Measurements from ENCODE around the gene MEA1.
A peak's percentile ranks its signal among the peaks of the same experiment; 100 is the strongest.
"Not testable (repeated sequence)": the region's sequence is repeated elsewhere in the genome, so short reads cannot be mapped to it uniquely, and the experiment has no call there.

MEA1 gene

GRCh38 chr6:43041475-43041874, 27.7 kb upstream of the MEA1 start:
- intact Hi-C loops (cut with DNase I); DNase-seq: not testable (repeated sequence)

- DNase-seq = no peak
- intact Hi-C loops (cut with DNase I) = no loop called here
Observed at GRCh38 chr6:43040542-43041257, 27.0 kb upstream of the MEA1 start.

GRCh38 chr6:43038727-43039126, 25.0 kb upstream of the MEA1 start:
- no peak for DNase-seq
- intact Hi-C loops (cut with DNase I) = no loop called here

GRCh38 chr6:43037706-43038105, 24.0 kb upstream of the MEA1 start:
- intact Hi-C loops (cut with DNase I) = no loop called here
- DNase-seq = no peak

GRCh38 chr6:43037197-43037596, 23.5 kb upstream of the MEA1 start:
- intact Hi-C loops (cut with DNase I) = no loop called here
- no peak for DNase-seq

GRCh38 chr6:43036712-43037111, 23.0 kb upstream of the MEA1 start:
- DNase-seq = peak in 22 of 42 donors; percentile 14 to 76 (median 48)
- intact Hi-C loops (cut with DNase I) = no loop called here

GRCh38 chr6:43035495-43036194, 21.9 kb upstream of the MEA1 start:
- no peak for DNase-seq
- intact Hi-C loops (cut with DNase I) = no loop called here

GRCh38 chr6:43034190-43034525, 20.4 kb upstream of the MEA1 start:
- no peak for DNase-seq
- intact Hi-C loops (cut with DNase I) = no loop called here

GRCh38 chr6:43033496-43034189, 19.9 kb upstream of the MEA1 start:
- no peak for DNase-seq
- intact Hi-C loops (cut with DNase I) = no loop called here

GRCh38 chr6:43032326-43032725, 18.6 kb upstream of the MEA1 start:
- intact Hi-C loops (cut with DNase I) = no loop called here
- no peak for DNase-seq

GRCh38 chr6:43029120-43029519, 15.4 kb upstream of the MEA1 start:
- intact Hi-C loops (cut with DNase I) = no loop called here
- DNase-seq = no peak

GRCh38 chr6:43026365-43026764, 12.6 kb upstream of the MEA1 start:
- intact Hi-C loops (cut with DNase I) = no loop called here
- no peak for DNase-seq

GRCh38 chr6:43024436-43024835, 10.7 kb upstream of the MEA1 start:
- intact Hi-C loops (cut with DNase I) = no loop called here

GRCh38 chr6:43021270-43022047, 7.7 kb upstream of the MEA1 start, which contains the start of gene RRP36:
Gene RRP36, plus strand, starts transcription at chr6:43021623. Its CDS starts 32 bp downstream, at chr6:43021655.
- DNase-seq = peak; percentile 63 to 93 (median 85)
- intact Hi-C loops (cut with DNase I) = no loop called here

More at GRCh38 chr6:43024436-43024835, 10.7 kb upstream of the MEA1 start:
- DNase-seq = no peak

- intact Hi-C loops (cut with DNase I) = no loop called here
- DNase-seq = no peak
Observed at GRCh38 chr6:43020847-43021246, 7.1 kb upstream of the MEA1 start.

- intact Hi-C loops (cut with DNase I) = no loop called here
- DNase-seq = peak in 9 of 42 donors; percentile 11 to 56 (median 36)
Observed at GRCh38 chr6:43020052-43020705, 6.4 kb upstream of the MEA1 start.

- intact Hi-C loops (cut with DNase I) = no loop called here
- no peak for DNase-seq
Observed at GRCh38 chr6:43019152-43019551, 5.4 kb upstream of the MEA1 start.

GRCh38 chr6:43016943-43017334, 3.2 kb upstream of the MEA1 start:
- intact Hi-C loops (cut with DNase I) = no loop called here

More at GRCh38 chr6:43016943-43017334, 3.2 kb upstream of the MEA1 start:
- no peak for DNase-seq

Measured in head of caudate nucleus (tissue), 42 donors.